ENCODE data around the gene CSAD.

GRCh38 chr12:53191096-53191884, 10.6 kb upstream of the CSAD start:
- TF ChIP-seq CTCF (IDR thresholded peaks at IDR 0.05; ENCODE audit: poor library complexity) (no peak), EZH2 (IDR thresholded peaks at IDR 0.05; ENCODE audit: borderline replicate concordance) (no peak)

All from hepatocyte (in vitro differentiated cells).